ENCODE data around the gene EIF4EBP3. TPM values are rescaled to one million over a fixed set of nuclear protein-coding genes. Genes with fewer than 3 reads are reported as not detected.
A peak's percentile ranks its signal among the peaks of the same experiment; 100 is the strongest.

EIF4EBP3 gene
- total and polyA plus RNA-seq, 9 of the 15 experiments (the other 6 are each of a cell fraction or from before 2014, with no cell fraction given), result 1.3 to 7.5 (median 3.8) TPM

- no peak for TF ChIP-seq PATZ1 (CRISPR knock-in tag; IDR thresholded peaks at IDR 0.05; ENCODE audit: borderline replicate concordance)
- no peak for TF ChIP-seq FOS (IDR thresholded peaks at IDR 0.05; ENCODE audit: extremely low read depth, insufficient read length)
- TF ChIP-seq ZSCAN29 (IDR thresholded peaks at IDR 0.05), result no peak
- no peak; the same call in 1 of the 2 replicates for TF ChIP-seq ZBTB7A (IDR thresholded peaks at IDR 0.05; ENCODE audit: borderline replicate concordance, control insufficient read depth, low read depth, low read length)
- TF ChIP-seq XRCC5 (IDR thresholded peaks at IDR 0.05; ENCODE audit: low read depth, low read length), result no peak
- peak; percentile 96 for TF ChIP-seq ARID4B (CRISPR knock-in tag; IDR thresholded peaks at IDR 0.05)
- no peak for TF ChIP-seq ZBTB17 (CRISPR knock-in tag; IDR thresholded peaks at IDR 0.05)
- TF ChIP-seq ZNF12 (CRISPR knock-in tag; IDR thresholded peaks at IDR 0.05), result peak; percentile 32; the same call in 1 of the 2 replicates
- peak; percentile 62 for TF ChIP-seq RBM22 (IDR thresholded peaks at IDR 0.05; ENCODE audit: low read depth, low read length, poor library complexity, severe bottlenecking)
- peak; percentile 70 for TF ChIP-seq CCNT2 (IDR thresholded peaks at IDR 0.05; ENCODE audit: borderline replicate concordance, extremely low read depth, insufficient read length, low read depth, low read length)
- peak; percentile 86 for TF ChIP-seq CTBP1 (IDR thresholded peaks at IDR 0.05; ENCODE audit: borderline replicate concordance)
- TF ChIP-seq TAF9B (IDR thresholded peaks at IDR 0.05; ENCODE audit: partially characterized antibody), result peak; percentile 95
- TF ChIP-seq MAZ (CRISPR knock-in tag; conservative IDR thresholded peaks at IDR 0.05 in 1 of 2, IDR thresholded peaks at IDR 0.05 in 1 of 2), result peak; percentile 86 to 92; a peak in 3 of 4 replicates
- no peak for TF ChIP-seq ZFP1 (CRISPR knock-in tag; IDR thresholded peaks at IDR 0.05)
- no peak for TF ChIP-seq TCFL5 (CRISPR knock-in tag; conservative IDR thresholded peaks at IDR 0.05)
- peak; percentile 81; the same call in 1 of the 2 replicates for TF ChIP-seq MITF (IDR thresholded peaks at IDR 0.05)
- peak; percentile 76 for TF ChIP-seq NFIC (IDR thresholded peaks at IDR 0.05)
- TF ChIP-seq MCM5 (IDR thresholded peaks at IDR 0.05; ENCODE audit: low read depth), result no peak
- no peak for TF ChIP-seq FOXA3 (CRISPR knock-in tag; conservative IDR thresholded peaks at IDR 0.05 in 1 of 2, IDR thresholded peaks at IDR 0.05 in 1 of 2)
Measured at GRCh38 chr5:140564196-140565023, 16.9 kb downstream of the EIF4EBP3 start, which contains the start of the genes APBB3 and SLC35A4 (continued).
